D341Med (cell line): ENCODE data around the gene HCRTR1.

Source experiments
- DNase-seq: peaks from one replicate; pipeline ENCODE4 v3.0.0; 2012; ENCODE audit warnings: low spot score

Gene HCRTR1

DNA sequence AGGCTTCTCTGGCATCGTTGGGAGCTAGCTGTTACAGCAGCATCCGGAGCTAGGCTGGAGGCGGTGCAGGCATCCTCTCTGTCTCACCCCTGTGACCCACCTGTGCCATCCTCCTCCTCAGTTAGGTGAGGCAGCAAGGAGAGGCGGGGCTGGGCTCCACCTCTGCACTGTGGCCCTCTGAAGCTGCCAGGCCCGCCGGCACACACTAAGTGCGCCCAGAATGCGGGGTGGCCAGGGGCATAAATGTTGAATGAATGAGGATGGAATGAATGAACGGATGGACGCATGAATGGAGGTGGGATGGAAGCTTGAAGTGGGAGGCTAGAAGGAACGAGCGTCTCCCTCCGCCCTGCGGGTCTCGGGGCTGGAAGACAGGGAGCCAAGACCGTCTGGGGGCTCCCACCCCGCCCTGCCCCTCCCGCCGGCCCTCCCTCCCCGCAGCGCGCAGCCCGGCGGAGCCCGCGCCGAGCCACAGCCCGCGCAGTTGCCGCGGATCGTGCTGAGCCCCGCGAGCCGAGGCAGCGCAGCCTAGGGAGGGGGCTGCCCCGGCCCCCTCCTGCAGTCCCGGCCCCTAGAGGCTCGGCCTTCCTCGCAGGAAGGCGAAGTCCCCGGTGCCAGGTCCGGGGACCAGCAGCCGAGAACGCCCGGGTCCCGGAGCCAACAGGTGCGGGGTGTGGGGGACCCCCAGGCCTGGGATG lies at the start of gene HCRTR1:
Gene HCRTR1 (plus strand): TSS at position 472 of the 698 bp plus-strand sequence. CDS start 1,504 bp downstream, outside the sequence.
- DNase-seq, result peak; percentile 58

DNA sequence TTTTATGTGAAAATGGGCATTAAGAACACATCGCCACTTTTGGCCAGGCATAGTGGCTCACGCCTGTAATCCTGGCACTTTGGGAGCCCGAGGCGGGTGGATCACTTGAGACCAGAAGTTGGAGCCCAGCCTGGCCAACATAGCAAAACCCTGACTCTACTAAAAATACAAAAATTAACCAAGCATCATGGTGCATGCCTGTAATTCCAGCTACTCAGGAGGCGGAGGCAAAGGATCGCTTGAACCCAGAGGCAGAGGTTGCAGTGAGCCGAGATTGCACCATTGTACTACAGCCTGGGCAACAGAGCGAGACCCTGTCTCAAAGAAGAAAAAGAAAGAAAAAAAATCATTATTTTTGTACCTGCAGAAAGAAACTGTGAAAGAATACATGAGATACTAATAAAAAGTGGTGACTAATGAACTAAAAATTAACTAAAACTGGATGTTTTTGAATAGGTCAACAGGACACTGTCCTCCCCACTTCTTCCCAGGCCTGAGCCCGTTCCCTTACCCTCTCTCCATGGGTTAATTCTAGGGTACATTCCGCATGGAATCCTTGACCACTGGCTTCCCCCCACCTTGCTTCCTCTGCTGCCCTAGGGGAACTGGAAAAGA lies 49.4 kb upstream of the HCRTR1 start:
- DNase-seq, result no peak

DNA sequence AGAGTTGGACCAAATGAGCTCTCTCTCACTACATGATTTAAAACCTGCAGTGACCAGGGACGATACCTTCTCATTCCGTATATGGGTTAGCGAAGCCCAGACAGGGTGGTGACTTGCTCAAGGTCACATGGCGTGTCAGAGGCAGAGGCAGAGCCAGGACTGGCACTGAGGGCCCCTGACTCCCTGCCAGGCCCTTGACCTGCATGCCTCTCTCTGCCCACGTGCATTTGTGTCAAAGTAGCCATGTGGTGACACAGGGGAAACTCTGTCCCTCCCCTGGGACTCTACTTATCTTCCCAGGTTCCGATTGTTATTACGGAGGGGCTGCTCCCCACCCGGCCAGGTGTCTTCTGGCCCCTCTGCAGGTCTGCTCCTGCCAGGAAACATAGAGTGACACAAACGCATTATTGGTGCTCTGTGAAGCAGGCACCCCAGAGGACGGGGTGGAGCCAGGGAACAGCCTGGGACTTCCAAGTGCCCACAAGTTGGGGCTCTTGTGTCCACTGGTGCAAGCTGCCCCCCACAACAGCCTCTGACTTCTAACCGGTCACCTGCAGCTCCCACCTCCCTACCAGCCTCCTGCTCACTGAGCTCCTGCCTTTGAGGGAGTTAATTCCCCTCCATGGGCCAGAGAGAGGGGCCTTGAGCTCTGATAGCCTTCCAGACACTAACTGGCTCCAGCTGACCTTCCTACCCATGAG lies 48.4 kb upstream of the HCRTR1 start:
- peak; percentile 15 for DNase-seq

DNA sequence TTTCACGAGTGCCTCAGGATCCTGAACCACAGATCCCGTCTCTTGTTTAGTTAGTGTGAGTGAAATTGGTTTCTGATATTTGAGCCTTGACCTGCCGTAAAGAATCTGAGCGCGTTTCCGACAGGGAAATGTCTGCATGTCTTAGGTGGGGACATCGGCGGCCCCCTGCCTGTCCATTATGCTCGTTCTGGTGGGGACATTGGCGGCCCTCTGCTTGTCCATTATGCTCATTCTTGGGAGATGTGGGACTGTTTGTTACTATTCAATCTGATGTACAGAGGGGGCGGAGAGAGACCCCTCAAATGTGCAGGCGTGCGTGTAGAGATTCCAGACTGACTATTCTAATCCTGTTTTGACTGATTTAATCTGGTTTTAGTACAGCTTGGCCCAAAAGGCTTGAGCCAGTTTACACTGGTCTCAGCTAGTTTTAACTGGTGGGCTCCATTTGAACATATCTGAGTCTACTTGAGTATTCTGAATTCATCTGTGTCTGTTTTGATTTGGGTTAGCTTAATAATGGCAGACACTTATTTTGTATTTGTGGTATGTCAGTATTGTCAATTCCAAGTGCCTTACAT lies 47.8 kb upstream of the HCRTR1 start:
- no peak for DNase-seq

DNA sequence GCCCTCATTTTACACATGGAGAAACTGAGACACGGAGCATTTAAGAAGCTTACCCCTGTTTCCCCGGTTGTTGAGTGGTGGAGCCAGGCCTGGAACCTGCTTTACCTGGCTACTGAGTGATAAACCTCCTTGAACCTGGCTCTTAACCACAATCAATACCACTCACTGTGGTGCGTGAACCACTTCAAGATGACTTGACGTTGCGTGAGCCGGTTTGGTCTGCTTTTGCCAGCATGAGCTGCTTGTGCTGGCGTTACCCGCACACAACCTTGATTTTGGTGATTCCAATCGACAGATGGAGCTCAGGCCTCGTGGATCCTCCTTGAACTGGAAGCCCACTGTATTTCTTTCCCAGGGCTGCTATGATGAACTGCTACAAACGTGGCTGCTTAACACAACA lies 47.3 kb upstream of the HCRTR1 start:
- no peak for DNase-seq

DNA sequence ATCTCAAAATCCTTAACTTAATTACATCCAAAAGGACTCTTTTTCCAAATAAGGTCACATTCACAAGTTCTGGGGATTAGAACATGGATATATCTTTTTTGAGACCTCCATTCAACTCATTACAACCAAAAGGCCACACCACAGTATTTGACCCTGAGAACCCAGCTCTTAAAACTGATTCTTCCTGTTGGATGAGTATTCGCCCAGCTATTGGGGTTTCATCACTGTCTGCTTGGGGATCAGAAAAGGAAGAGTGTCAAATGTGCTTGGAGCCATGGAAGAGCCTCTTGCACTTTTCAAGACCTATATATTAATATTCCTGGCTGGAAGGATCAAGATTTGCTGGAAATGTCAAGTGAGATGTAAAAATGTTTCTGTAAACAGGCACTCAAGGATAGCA lies 46.6 kb upstream of the HCRTR1 start:
- DNase-seq, result no peak

DNA sequence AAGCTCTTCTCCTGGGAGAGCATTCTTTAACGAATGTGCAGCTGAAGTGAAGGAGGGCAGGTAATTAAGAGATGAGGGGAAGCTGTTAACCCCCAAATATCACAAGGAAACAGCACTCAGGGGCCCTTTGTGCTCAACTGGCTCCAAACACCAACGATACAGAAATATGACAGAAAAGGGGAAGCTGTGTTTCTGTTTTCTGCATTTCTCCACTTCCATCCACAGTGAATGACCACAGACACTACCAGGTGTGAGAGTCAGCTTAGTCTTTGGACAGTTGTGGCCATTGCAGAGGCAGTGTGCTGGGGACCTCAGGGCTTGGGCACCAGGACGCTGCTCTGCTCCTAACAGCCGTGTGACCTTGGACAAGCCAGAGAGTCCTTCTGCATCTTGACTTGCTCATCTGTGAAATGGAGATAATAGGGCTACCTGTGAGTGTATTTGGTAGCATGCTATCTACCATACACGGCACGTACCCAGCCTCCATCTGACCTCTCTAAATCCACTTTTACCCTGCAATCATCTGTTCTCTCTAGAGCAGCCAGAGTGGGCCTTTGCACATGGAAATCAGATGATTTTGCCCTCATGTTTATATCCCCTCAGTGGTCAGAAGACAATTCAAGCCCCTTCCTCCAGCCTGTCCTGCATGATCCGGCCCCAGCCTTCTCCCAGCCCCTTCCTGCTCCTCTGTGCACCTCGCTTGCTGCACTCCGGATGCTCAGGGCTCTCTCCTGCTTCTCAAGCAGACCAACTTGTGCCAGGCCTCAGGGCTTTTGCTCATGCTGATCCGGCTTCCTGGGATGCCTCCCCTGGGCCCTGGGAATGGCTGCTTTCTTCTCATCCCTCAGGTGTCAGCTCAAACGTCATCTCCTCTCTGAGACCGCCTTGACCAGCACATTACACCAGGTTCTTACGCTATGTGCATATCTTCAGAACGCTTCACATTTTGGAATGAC lies 45.9 kb upstream of the HCRTR1 start:
- DNase-seq, result no peak

DNA sequence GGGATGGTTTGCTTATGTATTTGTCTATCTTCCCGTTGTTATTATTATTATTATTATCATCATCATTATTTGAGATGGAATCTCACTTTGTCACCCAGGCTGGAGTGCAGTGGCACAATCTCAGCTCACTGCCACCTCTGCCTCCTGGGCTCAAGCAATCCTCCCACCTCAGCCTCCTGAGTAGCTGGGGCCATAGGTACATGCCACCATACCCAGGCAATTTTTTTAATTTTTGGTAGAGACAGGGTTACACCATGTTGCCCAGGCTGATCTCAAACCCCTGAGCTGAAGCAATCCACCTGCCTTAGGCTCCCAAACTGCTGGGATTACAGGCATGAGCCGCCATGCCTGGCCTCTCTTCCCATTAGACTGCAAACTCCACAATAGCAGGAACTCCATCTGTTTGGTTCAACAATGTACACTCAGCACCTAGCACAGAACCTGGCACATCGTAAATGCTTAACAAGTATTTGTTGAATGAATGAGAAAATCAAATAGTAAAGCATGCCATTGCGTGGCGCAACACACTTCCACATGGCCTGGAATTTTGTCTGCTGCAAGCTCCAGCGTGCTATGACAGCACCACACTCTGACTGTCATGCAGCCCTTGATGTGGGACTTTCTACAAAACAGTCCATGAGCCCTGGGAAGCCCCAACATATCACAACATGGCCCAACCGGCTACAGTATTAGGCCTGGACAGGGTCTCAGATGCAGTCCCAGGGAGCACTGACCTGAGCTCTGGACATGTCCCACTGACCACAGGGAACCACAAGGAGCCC lies 45.0 kb upstream of the HCRTR1 start:
- no peak for DNase-seq

DNA sequence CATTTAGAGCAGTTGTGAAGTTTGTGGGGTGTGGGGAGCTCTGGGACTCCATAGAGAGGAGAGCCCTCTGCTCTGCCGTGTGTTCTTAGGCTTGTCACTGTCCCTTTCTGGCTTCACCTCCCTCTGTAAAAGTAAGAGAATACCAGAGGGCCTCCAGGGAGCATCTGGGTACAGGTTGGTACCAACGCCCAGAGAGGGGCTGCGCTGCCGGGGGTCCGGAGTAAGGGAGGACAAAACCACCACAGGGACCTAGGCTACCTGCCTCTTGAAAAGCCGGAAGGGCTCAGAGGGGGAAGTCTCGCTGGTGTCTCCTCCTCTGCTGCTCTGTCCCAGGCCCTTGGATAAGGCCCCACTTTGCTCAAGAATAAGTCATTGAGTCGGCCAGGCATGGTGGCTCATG lies 44.2 kb upstream of the HCRTR1 start:
- DNase-seq, result no peak

DNA sequence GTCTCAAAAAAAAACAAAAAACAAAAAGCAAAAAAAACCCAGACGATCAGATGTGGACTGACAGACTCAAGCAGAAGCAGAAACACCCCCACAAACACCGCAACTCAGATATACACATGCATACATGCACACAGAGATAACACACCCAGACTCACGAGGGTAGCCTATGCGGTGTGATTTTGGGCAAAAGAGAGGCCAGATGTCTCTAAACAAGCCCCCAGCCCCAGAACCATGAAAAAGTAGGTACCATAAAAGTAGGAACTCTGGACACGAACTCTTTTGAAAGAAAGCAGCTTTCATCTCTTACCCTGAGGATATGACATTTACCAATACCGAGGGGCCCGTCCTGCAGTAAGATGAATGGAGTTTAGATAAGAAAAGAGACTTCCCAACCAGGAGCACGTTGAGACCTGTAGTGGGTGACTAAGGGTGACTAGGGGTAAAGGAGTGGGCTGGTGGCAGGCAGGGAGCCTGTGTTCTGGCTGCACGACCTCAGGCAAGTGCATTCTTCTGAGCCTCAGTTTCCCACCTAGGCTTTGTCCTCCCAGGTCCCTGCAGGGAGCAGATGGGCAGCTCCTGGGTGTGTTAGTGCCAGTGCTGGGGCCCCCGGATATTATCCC lies 42.6 kb upstream of the HCRTR1 start:
- DNase-seq, result no peak

DNA sequence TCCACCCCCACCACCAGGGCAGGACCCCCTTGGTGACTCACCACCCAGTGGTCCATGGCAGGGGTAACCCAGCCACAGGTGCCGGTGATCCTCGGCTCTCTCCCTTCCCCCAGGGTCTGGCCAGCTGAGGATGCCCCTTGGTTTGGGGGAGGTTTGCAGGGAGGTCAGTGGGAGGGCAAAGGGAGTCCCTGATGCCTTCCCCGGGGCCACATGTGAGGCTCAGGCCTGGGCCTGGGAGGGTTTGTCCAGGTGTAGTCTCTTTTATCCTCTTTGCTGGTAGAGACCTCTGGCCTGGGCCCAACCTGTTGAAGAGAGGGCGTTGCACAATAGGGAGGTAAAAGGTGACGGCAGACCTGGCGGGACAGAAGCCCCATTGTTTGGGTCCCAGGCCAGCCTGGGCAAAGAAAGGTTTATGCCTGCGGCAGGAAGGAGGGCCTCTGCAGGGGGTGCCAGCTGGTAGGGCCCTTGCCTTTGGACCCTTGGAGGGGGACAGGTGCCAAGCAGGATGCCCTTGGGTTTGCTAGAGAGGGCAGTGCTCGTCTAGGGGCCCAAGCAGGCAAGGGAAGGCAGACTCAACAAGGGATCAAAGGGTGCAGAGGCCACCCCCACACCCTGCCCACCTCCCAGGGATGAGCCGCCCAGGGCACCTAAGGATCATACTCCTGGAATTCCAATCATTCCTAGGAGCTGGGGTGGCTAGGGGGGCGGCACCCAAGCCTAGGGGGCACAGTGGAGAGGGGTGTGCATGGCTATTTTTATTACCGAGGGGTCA lies 41.9 kb upstream of the HCRTR1 start:
- peak; percentile 19 for DNase-seq

DNA sequence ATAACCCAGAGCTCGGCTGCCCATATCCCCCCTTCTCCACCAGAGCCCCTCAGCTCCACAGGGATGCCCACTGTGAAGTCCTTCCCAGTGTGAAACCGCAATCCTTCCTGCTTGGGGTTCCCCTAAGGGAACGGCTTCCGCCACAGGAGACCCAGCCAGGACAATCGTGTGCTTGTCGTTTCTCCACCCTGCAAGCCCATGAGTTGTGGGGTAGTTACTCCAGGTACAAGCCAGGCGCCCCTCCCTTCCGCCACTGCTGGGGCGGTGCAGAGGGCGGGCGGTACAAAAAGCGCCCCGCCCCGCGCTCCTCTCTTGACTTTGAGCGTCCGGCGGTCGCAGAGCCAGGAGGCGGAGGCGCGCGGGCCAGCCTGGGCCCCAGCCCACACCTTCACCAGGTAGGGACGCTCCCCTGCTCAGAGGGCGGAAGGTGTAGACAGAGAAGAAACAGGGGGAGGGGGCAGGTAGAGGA lies 41.3 kb upstream of the HCRTR1 start, which contains the start of gene TINAGL1:
Gene TINAGL1 (plus strand): TSS at position 315 of the 469 bp plus-strand sequence. CDS start 634 bp downstream, outside the sequence.
- DNase-seq, result peak; percentile 33

DNA sequence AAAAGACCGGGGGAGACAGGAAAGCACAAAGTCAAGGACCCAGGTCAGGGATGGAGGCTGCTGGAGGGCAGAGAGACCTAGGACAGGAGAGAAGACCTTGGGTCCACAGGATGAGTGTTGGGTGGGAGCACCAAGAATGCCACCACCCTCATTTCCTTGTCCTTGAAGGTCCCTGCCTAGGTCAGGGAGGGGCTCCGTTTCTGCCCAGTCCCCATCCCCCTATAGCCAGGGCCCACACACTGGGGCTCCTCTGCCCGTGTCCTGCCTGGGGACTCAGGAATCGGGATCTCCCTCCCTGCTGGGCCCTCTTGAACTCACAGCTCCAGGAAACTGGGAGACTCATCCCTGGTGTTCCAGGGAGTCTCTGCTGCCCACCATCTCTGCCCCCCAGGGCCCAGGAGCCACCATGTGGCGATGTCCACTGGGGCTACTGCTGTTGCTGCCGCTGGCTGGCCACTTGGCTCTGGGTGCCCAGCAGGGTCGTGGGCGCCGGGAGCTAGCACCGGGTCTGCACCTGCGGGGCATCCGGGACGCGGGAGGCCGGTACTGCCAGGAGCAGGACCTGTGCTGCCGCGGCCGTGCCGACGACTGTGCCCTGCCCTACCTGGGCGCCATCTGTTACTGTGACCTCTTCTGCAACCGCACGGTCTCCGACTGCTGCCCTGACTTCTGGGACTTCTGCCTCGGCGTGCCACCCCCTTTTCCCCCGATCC lies 40.6 kb upstream of the HCRTR1 start:
- peak; percentile 21 for DNase-seq

DNA sequence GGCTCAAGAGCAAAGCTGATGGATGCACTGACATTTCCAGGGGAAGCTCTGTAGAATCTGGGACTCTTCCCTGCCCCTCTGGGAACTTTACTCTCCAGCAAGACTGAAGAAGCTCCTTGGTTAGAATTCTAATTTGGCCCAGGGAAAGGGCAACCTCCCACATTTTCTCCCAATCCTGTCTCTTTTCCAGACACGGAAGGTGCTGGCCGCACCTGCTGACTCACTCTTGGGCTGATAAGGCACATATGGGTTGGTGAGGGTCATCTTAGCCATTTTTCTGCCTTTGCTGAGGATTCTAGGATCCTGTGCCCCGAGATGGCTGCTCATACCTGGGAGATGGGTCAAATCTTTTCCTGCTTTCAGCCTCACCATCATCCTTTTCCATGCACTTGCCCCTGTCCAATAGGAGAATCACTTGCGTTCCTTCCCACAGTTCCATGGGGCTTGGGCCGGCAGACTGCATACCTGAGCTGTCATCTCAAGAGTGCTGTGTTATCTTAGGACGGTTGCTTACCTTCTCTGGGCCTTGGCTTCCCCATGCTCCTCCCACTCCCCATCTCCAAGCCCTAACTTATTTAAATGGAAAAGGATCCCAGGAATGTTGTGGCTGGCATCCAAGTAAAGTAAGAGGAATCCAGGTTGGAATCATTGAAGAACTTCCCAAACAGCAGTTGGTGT lies 39.8 kb upstream of the HCRTR1 start:
- no peak for DNase-seq

DNA sequence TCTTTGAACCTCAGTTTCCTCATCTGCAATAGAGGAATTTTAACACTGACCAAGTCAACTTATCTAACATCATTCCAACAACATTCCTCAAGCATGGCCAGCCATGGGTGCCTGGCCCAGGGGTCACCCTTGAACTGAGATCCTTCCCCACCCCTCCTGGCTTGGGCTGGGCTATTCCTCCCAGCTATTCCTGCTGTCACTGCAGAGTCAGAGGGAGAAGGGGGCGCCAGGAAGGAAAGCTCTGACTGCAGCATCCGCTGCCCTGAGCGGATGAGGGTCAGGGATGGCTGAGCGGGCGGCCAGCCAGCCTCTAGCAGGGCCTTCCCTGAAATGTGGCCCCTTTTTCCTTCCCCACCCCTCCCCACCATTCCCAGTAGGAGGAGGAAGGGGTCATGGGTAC lies 38.1 kb upstream of the HCRTR1 start:
- DNase-seq, result no peak

DNA sequence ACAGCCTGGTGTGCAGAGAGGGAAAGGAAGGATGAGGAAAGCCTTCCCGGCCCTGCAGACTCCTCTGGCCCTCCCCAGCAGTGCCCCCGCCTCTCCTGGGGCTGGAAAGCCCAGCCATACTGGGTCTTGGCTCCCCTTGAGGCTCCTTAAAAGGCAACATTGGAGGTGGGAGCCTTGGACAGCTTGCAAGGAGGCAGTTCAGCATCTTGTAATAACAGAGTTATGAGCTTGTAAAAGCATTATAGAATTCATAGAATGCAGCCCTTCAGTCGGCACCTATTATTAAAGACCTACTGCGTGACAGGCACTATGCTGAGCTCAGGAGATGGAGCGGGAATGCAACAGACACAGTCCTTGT lies 37.0 kb upstream of the HCRTR1 start:
- no peak for DNase-seq

DNA sequence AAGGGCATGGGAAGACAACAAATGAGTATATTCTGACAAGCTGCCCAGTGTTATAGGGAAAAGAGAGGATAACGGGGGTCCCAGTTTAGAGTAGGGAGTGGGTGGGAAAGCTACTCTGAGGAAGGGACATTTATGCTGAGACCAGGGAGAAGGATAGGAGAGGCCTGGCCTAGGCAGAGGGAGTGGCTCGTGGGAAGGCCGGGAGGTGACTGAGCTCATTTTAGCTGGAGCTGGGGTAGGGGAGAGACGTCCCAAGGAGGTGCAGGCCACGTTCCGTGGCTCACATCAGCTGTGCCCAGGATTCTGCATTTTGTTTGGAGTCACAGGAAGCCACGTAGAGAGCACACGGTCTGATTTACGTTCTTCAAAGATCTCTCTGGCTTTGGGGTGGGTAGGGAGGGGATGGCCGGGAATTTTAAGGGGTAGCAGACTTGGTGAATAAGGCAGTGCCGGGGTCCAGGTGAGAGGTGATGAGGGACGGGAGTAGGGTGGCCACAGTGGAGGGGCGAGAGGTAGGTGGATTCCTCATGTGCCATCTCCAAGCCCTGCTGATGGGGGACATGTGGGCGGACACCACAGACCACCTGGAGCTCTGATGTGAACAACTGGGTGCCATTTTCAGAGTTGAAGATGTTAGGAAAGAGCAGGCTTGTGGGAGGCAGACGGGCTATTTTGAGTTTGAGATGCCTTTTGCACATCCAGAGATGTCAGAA lies 36.4 kb upstream of the HCRTR1 start:
- no peak for DNase-seq
